NCI-H345 treated with DMSO at 0.1 percent for 48 hours (cell line): ENCODE results near the gene CUX1.
"Not testable (repeated sequence)": the region's sequence is repeated elsewhere in the genome, so short reads cannot be mapped to it uniquely, and the experiment has no call there.

Source experiments
- DNase-seq: peaks from one replicate; lab custom pipeline; 2025; ENCODE audit not compliant: unreplicated experiment; lab: John Stamatoyannopoulos, UW

The CUX1 gene

DNA sequence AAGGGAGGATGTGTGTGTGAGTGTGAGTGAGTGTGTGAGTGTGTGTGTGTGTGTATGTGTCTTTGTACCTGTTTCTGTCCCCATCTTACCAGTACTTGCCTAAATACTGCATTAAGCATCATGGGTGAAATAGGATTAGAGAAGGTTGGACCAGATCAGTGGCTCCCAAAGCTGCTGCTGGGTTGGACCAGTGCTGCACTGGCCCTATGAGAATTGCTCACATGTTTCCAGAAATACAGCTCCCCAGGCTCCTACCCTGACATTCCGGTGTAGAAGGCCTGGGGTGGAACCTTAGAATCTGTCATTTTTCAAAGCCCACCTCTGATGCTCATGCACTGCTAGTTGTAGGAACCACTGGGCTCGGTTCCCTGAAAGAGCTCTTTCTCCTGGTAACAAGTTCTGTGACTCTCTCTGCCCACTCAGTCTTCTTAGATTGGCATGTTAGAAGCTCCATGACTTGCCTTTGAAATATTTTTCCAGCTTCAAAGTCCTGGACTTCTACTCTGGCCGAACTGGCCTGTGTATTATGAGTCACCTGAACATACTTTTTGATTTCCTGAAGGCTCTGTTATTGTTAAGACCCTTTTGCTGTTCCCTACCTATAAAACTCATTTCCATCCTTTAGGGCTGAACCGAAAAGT is 224.7 kb downstream of the CUX1 start:
- DNase-seq: no peak

GRCh38 chr7:102042796-102043195 is 225.4 kb downstream of the CUX1 start:
- DNase-seq: not testable (repeated sequence)

DNA sequence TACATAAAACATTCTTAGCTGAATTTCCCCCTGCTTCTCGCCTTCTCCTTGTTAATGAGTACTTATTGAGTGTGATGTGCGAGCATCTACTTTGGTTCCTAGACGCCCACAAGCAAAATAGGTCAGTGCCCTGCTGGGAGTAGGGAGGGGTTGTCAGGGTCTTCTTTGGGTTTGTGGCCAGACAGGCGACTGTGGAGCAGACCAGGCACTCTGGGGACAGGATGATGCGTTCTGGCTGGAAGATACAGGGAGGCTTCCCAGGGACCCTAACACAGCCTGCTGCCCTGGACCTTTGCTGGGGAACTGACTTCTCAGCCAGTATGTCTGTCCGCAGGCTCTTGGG is 227.2 kb downstream of the CUX1 start:
- no peak for DNase-seq

- DNase-seq: peak; percentile 33
Measured at GRCh38 chr7:102044984-102045673, 227.7 kb downstream of the CUX1 start.

DNA sequence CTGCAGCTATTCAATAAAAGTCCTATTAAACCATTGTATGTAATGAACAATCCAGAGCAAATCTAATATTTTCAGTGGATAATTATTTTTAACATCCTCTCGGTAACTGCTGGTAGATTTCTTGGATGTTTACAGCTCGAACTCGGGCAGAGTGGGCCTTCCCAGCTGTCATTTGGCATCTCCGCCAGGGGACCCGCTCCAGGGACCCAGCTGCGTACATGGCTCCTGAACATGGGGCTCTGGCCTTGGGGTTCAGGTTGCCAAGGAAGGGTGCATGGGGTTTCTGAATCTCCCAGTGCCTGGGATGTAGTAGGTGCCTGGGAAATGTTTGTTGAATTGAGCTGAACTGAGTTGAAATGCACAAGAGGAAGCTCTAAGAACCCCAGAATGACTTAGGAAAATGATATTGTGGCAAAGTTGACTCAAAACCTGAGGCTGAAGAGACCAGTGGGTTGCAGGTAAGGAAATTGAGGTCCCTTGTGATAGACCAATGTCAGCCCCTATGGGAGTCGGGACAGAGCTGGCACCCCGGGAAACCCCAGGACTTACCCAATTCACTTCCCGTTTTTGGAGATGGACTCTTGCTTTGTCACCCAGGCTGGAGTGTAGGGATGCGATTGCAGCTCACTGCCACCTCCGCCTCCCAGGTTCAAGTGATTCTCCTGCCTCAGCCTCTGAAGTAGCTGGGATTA is 228.4 kb downstream of the CUX1 start:
- no peak for DNase-seq

DNA sequence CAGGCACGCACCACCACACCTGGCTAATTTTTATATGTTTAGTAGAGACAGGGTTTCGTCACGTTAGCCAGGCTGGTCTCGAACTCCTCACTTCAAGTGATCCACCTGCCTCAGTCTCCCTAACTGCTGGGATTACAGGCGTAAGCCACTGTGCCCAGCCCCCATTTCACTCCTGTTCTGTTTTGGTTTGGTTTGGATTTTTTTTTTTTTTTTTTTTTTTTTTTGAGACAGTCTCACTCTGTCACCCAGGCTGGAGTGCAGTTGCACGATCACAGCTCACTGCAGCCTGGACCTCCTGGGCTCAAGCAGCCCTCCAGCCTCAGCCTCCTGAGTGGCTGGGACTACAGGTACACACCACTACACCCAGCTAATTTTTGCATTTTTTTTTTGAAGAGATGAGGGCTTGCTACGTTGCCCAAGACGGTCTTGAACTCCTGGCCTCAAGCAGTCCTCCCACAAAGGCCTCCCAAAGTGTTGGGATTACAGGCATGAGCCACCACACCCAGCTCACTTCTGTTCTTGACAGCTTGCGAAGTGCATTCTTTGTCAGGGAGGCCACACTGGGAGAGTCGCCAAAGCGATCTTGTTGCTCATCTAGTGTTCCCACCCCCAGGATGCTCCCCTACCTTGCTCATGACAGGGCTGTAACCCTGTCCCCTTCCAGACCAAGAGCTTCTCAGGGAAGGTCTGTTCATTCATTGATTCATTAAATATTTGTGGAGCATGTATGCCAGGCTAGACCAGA is 229.1 kb downstream of the CUX1 start:
- no peak for DNase-seq

DNA sequence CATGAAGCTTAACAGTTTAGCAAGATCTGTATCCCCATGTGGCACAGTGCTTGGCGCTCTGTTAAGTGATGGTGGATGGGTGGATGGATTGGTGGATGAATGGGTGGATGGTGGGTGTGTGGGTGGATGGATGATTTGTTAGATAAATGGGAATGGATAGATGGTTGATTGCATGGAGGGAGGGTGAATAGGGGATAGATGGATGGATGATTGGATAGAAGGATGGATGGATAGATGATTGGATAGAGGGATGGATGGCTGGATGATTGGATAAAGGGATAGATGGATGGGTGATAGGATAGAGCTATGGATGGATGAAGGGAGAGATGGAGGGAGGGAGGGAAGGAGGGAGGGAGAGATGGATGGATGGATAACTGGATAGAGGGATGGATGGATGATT is 229.7 kb downstream of the CUX1 start:
- no peak for DNase-seq

DNA sequence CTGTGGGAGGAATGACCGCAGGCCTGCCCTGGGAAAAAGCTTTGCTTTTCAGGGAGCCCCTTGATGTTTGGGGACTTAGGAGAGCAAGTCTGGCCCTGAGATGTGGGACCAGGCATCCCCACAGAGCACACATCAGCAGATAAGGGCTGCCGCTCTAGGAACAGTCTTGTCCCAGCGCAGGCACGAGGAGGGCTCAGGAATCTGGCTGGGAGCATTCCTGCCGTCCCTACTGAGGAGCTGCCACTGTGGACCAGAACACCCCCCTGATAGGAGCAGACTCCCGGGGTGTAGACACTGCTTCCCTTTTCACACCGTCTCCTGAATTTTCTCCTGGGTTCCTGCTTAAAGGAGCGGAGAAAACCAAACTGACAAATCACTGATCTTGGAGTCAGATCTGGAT is 232.3 kb downstream of the CUX1 start:
- no peak for DNase-seq

- no peak for DNase-seq
Measured at GRCh38 chr7:102050864-102051460, 233.5 kb downstream of the CUX1 start.

GRCh38 chr7:102051736-102052135 is 234.3 kb downstream of the CUX1 start:
- not testable (repeated sequence) for DNase-seq

DNA sequence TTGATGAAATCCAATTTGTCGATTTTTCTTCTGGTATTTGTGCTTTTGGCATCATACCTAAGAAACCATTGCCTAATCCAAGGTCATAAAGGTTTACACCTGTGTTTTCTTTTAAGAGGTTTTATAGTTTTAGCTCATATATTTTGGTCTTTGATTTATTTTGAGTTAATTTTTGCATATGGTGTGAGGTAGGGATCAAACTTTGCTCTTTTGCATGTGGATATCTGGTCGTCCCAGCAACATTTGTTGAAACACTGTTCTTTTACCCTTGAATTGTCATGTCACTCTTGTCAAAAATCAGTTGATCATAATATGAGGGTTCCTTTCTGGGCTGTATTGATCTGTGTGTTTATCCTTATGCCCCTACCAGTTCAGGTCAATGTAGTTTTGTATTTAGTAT is 236.7 kb downstream of the CUX1 start:
- no peak for DNase-seq

DNA sequence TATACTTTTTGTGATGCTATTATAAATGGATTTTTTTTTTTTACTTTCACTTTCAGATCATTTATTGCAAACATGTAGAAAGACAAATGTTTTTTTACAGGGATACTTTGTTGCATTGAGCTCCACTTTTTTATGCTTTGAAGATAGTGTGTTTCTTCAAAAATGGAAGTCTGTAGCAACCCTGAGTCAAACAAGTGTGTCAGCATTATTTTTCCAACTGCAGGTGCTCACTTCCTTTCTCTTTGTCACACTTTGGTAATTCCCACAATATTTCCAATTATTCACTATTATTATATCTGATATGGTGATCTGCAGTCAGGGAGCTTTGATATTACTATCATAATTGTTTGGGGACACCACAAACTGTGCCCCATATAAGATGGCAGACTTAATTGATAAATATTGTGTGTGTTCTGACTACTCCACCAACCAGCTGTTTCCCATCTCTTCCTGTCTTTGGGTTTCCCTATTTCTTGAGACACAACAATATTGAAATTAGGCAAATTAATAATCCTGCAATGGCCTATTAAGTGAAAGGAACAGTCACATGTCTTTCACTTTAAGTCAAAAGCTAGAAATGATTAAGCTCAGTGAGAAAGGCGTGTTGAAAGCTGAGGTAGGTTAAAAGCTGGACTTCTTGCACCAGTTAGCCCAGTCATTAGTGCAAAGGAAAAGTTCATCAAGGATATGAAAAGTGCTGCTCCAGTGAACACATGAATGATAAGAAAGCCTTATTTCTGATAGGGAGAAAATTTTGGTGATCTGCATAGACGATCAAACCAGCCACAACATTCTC is 238.0 kb downstream of the CUX1 start:
- DNase-seq: no peak

DNA sequence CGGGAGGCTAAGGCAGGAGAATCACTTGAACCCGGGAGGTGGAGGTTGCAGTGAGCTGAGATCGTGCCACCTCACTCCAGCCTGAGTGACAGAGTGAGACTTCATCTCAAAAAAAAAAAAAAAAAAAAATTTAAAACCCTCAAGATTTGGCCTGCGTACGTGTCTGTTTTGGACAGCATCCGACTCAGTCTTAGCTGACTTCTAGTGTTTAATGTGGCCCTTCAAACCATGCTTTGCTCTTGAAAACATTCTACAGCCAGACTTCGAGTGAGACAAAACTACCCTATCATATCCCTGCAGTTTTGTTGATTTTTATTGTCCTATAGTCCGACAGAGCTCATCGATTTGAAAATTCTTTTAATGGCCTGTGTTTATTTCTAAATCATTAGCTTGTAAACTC is 242.1 kb downstream of the CUX1 start:
- DNase-seq: no peak

GRCh38 chr7:102061354-102061945 is 244.0 kb downstream of the CUX1 start:
- DNase-seq: no peak

GRCh38 chr7:102061981-102062390 is 244.6 kb downstream of the CUX1 start:
- DNase-seq: no peak

DNA sequence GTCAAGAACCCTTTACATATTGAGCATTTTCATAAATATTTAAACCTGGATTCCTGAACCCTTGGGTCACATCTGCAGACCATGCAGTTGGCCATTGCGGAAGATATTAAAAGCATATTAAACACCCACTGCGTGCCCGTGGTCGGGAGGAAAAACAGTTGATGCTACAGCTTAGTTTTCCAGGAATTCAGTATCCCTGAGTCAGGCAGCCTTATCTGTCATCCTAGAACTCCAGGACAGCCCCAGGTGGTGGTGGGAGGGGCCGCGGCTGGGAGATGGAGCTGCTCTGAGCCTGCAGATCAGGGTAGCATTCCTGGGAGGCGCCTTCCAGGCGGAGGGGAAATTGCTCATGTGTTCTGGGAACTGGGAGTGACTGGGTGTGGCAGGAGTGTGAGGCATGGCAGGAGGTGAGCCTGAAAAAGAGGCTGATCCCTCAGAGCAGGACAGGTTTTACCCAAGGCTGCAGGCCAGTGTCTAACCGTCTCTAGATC is 246.3 kb downstream of the CUX1 start:
- no peak for DNase-seq

- no peak for DNase-seq
Measured at GRCh38 chr7:102064361-102065025, 247.1 kb downstream of the CUX1 start.

DNA sequence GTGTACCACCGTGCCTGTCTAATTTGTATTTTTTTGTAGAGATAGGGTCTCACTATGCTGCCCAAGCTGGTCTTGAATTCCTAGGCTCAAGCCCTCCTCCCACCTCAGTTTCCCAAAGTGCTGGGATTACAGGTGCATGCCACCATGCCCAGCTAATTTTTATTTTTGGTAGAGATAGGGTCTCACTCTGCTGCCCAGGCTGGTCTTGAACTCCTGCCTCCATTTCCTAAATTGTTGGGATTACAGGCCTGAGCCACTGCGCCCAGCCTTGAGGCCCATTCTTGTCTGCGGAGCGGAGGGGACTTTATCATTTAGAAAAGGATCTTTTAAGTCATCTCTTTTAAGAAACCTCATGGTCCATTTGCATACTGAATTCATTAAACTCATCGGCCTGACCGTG is 247.8 kb downstream of the CUX1 start:
- no peak for DNase-seq

DNA sequence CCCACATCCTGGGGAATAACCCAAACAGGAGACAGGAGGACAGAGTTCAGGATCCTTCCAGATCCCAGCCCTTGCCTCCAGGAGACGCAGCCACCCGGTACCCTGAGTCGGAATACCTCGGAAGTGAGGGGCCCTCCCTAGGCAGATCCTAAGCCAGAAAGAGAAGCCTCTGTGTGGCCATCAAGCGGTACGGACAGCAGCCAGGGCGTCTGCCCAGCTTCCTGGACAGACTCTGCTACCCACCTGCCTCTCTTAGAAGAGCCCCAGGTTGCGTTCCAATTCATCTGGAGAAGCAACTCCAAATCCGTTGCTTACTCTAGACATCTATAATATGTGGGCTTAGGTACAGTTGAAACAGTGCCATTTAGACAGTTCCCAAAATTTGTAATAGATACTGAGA is 249.1 kb downstream of the CUX1 start:
- DNase-seq: no peak
